ENCODE results near the gene CLCN5. TPM values are rescaled to one million over a fixed set of nuclear protein-coding genes. Genes with fewer than 3 reads are reported as not detected.

The CLCN5 gene
- total RNA-seq, 1 donor from 2014 or later: 15.6 TPM

- TF ChIP-seq CTCF (IDR thresholded peaks at IDR 0.05; ENCODE audit: insufficient read depth, low read length, poor library complexity, severe bottlenecking): no peak
- DNase-seq (ENCODE audit: low read depth): no peak
- no peaks in the 10 kb centered on the region for H3K27me3 ChIP-seq (ENCODE audit: control insufficient read depth, insufficient read depth, low read length)
These were observed 12.1 kb upstream of the CLCN5 start for GRCh38 chrX:49910344-49910743.

GRCh38 chrX:49912086-49912485 is 10.3 kb upstream of the CLCN5 start:
- no peak for TF ChIP-seq CTCF (IDR thresholded peaks at IDR 0.05; ENCODE audit: insufficient read depth, low read length, poor library complexity, severe bottlenecking)
- H3K36me3 ChIP-seq (ENCODE audit: control insufficient read depth, insufficient read depth, low read length): no peaks in the 10 kb centered on the region
- no peaks in the 10 kb centered on the region for H3K27me3 ChIP-seq (ENCODE audit: control insufficient read depth, insufficient read depth, low read length)
- H3K4me3 ChIP-seq (ENCODE audit: low read depth, low read length): no peak overlapping the region
- DNase-seq (ENCODE audit: low read depth): no peak

More at GRCh38 chrX:49910344-49910743, 12.1 kb upstream of the CLCN5 start:
- Histone ChIP-seq H3K36me3 (ENCODE audit: control insufficient read depth, insufficient read depth, low read length) (no peaks in the 10 kb centered on the region), H3K4me3 (ENCODE audit: low read depth, low read length) (no peak overlapping the region)

- no peak for DNase-seq (ENCODE audit: low read depth)
- H3K4me3 ChIP-seq (ENCODE audit: low read depth, low read length): no peak overlapping the region
- TF ChIP-seq CTCF (IDR thresholded peaks at IDR 0.05; ENCODE audit: insufficient read depth, low read length, poor library complexity, severe bottlenecking): no peak
- no peaks in the 10 kb centered on the region for H3K27me3 ChIP-seq (ENCODE audit: control insufficient read depth, insufficient read depth, low read length)
- no peaks in the 10 kb centered on the region for H3K36me3 ChIP-seq (ENCODE audit: control insufficient read depth, insufficient read depth, low read length)
These were observed 9.5 kb upstream of the CLCN5 start for GRCh38 chrX:49912861-49913260.

- Histone ChIP-seq H3K4me3 (ENCODE audit: low read depth, low read length) (no peak overlapping the region), H3K27me3 (ENCODE audit: control insufficient read depth, insufficient read depth, low read length) (no peaks in the 10 kb centered on the region), H3K36me3 (ENCODE audit: control insufficient read depth, insufficient read depth, low read length) (no peaks in the 10 kb centered on the region)
- peak; percentile 14 for DNase-seq (ENCODE audit: low read depth)
- TF ChIP-seq CTCF (IDR thresholded peaks at IDR 0.05; ENCODE audit: insufficient read depth, low read length, poor library complexity, severe bottlenecking): peak; percentile 89
These were observed 6.8 kb upstream of the CLCN5 start for GRCh38 chrX:49915361-49916222.

GRCh38 chrX:49919617-49920016 is 2.8 kb upstream of the CLCN5 start:
- no peak overlapping the region for H3K4me3 ChIP-seq (ENCODE audit: low read depth, low read length)
- H3K36me3 ChIP-seq (ENCODE audit: control insufficient read depth, insufficient read depth, low read length): no peaks in the 10 kb centered on the region
- TF ChIP-seq CTCF (IDR thresholded peaks at IDR 0.05; ENCODE audit: insufficient read depth, low read length, poor library complexity, severe bottlenecking): peak; percentile 79
- H3K27me3 ChIP-seq (ENCODE audit: control insufficient read depth, insufficient read depth, low read length): no peaks in the 10 kb centered on the region
- DNase-seq (ENCODE audit: low read depth): no peak

GRCh38 chrX:49921109-49921508 is 1.3 kb upstream of the CLCN5 start:
- H3K27me3 ChIP-seq (ENCODE audit: control insufficient read depth, insufficient read depth, low read length): no peaks in the 10 kb centered on the region
- no peaks in the 10 kb centered on the region for H3K36me3 ChIP-seq (ENCODE audit: control insufficient read depth, insufficient read depth, low read length)
- DNase-seq (ENCODE audit: low read depth): no peak
- H3K4me3 ChIP-seq (ENCODE audit: low read depth, low read length): no peak overlapping the region
- TF ChIP-seq CTCF (IDR thresholded peaks at IDR 0.05; ENCODE audit: insufficient read depth, low read length, poor library complexity, severe bottlenecking): no peak
